CD4-positive, CD25-positive, alpha-beta regulatory T cell (primary cell): Measurements from ENCODE around the gene ZNF774. TPM values are rescaled to one million over a fixed set of nuclear protein-coding genes. Genes with fewer than 3 reads are reported as not detected.

Experiments used
- ATAC-seq, 2 donors: fragments of 150-1000 bp; cut with Tn5 transposase; one replicate each; pipeline ENCODE4 v1.10.0; 2021; ENCODE audit warnings: low read depth in 2 of 2, moderate number of reproducible peaks in 2 of 2, moderate library complexity in 1 of 2
- DNase-seq, 3 donors: peaks; one replicate each; pipeline versions ENCODE4 v3.0.0 to v3.0.0-alpha.2; 2012 to 2022; ENCODE audit warnings: mixed read lengths in 1 of 3
- H3K27ac ChIP-seq: one replicate; pipeline ENCODE4 v1.7.0; 2013; ENCODE audit warnings: mild to moderate bottlenecking, low read length; ENCODE audit not compliant: insufficient read depth, poor library complexity, severe bottlenecking
- H3K27me3 ChIP-seq: one replicate; pipeline ENCODE4 v1.7.0; 2013; ENCODE audit warnings: low read length; ENCODE audit not compliant: control insufficient read depth, insufficient read depth
- H3K36me3 ChIP-seq: one replicate; pipeline ENCODE4 v1.7.0; 2013; ENCODE audit warnings: mild to moderate bottlenecking, low read length, moderate library complexity; ENCODE audit not compliant: control insufficient read depth, insufficient read depth
- H3K4me1 ChIP-seq: 2 replicates; pipeline ENCODE4 v1.7.0; 2013; ENCODE audit warnings: mild to moderate bottlenecking, low read length; ENCODE audit not compliant: insufficient read depth, control insufficient read depth, poor library complexity, severe bottlenecking
- H3K4me3 ChIP-seq: one replicate; pipeline ENCODE4 v1.7.0; 2013; ENCODE audit warnings: low read depth, mild to moderate bottlenecking, low read length, moderate library complexity
- H3K9me3 ChIP-seq, 2 experiments: 1 replicate in 1 of 2; 2 replicates in 1 of 2; pipeline ENCODE4 v1.7.0; 2013; ENCODE audit warnings: low read length in 2 of 2, mild to moderate bottlenecking in 1 of 2, moderate library complexity in 1 of 2; ENCODE audit not compliant: control insufficient read depth in 2 of 2
- H3K27ac Mint-ChIP-seq, 3 donors: one replicate each; pipeline ENCODE4 v1.8.0; 2020 to 2022; ENCODE audit warnings: mild to moderate bottlenecking in 3 of 3, mixed read lengths in 3 of 3, moderate library complexity in 2 of 3
- H3K27me3 Mint-ChIP-seq: one replicate; pipeline ENCODE4 v1.8.0; 2022; ENCODE audit warnings: mild to moderate bottlenecking, mixed read lengths
- H3K36me3 Mint-ChIP-seq: one replicate; pipeline ENCODE4 v1.8.0; 2020; ENCODE audit warnings: mixed read lengths
- H3K4me1 Mint-ChIP-seq, 4 donors: one replicate each; pipeline ENCODE4 v1.8.0; 2020 to 2022; ENCODE audit warnings: mixed read lengths in 4 of 4, mild to moderate bottlenecking in 1 of 4
- H3K4me3 Mint-ChIP-seq, 4 donors: one replicate each; pipeline ENCODE4 v1.8.0; 2020 to 2022; ENCODE audit warnings: mild to moderate bottlenecking in 4 of 4, mixed read lengths in 4 of 4, moderate library complexity in 3 of 4
- H3K9me3 Mint-ChIP-seq, 7 donors: one replicate each; pipeline ENCODE4 v1.8.0; 2020 to 2022; ENCODE audit warnings: mixed read lengths in 7 of 7, mild to moderate bottlenecking in 3 of 7, moderate library complexity in 2 of 7
- polyA plus RNA-seq, 4 donors: library from polyadenylated mRNA; unstranded; fragments of 300-500 nt; fragmentation: Illumina TruSeq; gene quantifications; one replicate each; pipeline ENCODE4 v1.2.3, GENCODE V29; 2021
- total RNA-seq: library from RNA; stranded (reverse); gene quantifications from one replicate; pipeline ENCODE4 v1.2.3, GENCODE V29; 2022

ZNF774 gene
- total and polyA plus RNA-seq, 5 donors from 2014 or later = not detected

GRCh38 chr15:90381515-90381914 is 29.4 kb downstream of the ZNF774 start:
- H3K4me3 Mint-ChIP-seq = no peak overlapping the region
- ATAC-seq (no peak), DNase-seq (no peak)
- no peak overlapping the region for H3K27ac ChIP-seq
- H3K4me3 ChIP-seq = no peak overlapping the region
- H3K36me3 Mint-ChIP-seq = no peaks in the 10 kb centered on the region
- peaks cover 22% of the 10 kb centered on the region for H3K4me1 ChIP-seq
- H3K36me3 ChIP-seq = no peaks in the 10 kb centered on the region
- no peaks in the 10 kb centered on the region for H3K27me3 Mint-ChIP-seq
- H3K9me3 Mint-ChIP-seq = peaks cover 0 to 13% (median 4%) of the 10 kb centered on the region in 7 donors
- H3K4me1 Mint-ChIP-seq = peaks cover 18 to 37% (median 28%) of the 10 kb centered on the region in 4 donors
- H3K9me3 ChIP-seq = peaks cover 2 to 12% of the 10 kb centered on the region in 2 experiments
- no peaks in the 10 kb centered on the region for H3K27me3 ChIP-seq
- H3K27ac Mint-ChIP-seq = no peak overlapping the region

GRCh38 chr15:90382320-90382719 is 30.2 kb downstream of the ZNF774 start:
- no peaks in the 10 kb centered on the region for H3K27me3 Mint-ChIP-seq
- H3K36me3 Mint-ChIP-seq = no peaks in the 10 kb centered on the region

GRCh38 chr15:90386221-90386620 is 34.1 kb downstream of the ZNF774 start:
- H3K4me3 Mint-ChIP-seq = peak overlapping the region in 3 of 4 donors; percentile 59 to 85 (median 66)

More at GRCh38 chr15:90382320-90382719, 30.2 kb downstream of the ZNF774 start:
- H3K27ac Mint-ChIP-seq = no peak overlapping the region
- Histone ChIP-seq H3K27me3 (no peaks in the 10 kb centered on the region), H3K36me3 (no peaks in the 10 kb centered on the region), H3K4me3 (no peak overlapping the region), H3K4me1 (peaks cover 15% of the 10 kb centered on the region), H3K9me3 (peaks cover 2 to 12% of the 10 kb centered on the region in 2 experiments), H3K27ac (no peak overlapping the region)
- DNase-seq (no peak), ATAC-seq (no peak)
- peak overlapping the region in 1 of 4 donors; percentile 6 for H3K4me3 Mint-ChIP-seq
- peaks cover 0 to 13% (median 4%) of the 10 kb centered on the region in 7 donors for H3K9me3 Mint-ChIP-seq
- H3K4me1 Mint-ChIP-seq = peaks cover 10 to 31% (median 21%) of the 10 kb centered on the region in 4 donors

GRCh38 chr15:90387534-90388461 is 35.7 kb downstream of the ZNF774 start, which contains the start of gene IQGAP1:
TSS of gene IQGAP1 (plus strand) at chr15:90388242. CDS start at chr15:90388342, 100 bp downstream.
- H3K27ac Mint-ChIP-seq = peak within 1 kb of the TSS; percentile 92 to 98 (median 93)
- peak within 1 kb of the TSS; percentile 91 to 99 (median 94) for H3K4me3 Mint-ChIP-seq

More at GRCh38 chr15:90386221-90386620, 34.1 kb downstream of the ZNF774 start:
- Histone ChIP-seq H3K27ac (no peak overlapping the region), H3K36me3 (peaks cover 6% of the 10 kb centered on the region), H3K4me3 (no peak overlapping the region), H3K27me3 (no peaks in the 10 kb centered on the region), H3K4me1 (peaks cover 33% of the 10 kb centered on the region), H3K9me3 (no peaks in the 10 kb centered on the region)
- Mint-ChIP-seq H3K4me1 (peaks cover 18 to 41% (median 32%) of the 10 kb centered on the region in 4 donors), H3K9me3 (peaks cover 0 to 3% (median 0%) of the 10 kb centered on the region in 7 donors), H3K27me3 (no peaks in the 10 kb centered on the region), H3K27ac (peak overlapping the region in 2 of 3 donors; percentile 29 to 85), H3K36me3 (peaks cover 12% of the 10 kb centered on the region)
- ATAC-seq (no peak), DNase-seq (no peak)

GRCh38 chr15:90388462-90389380 is 36.6 kb downstream of the ZNF774 start:
- H3K27ac Mint-ChIP-seq = peak overlapping the region; percentile 89 to 98 (median 93)
- Histone ChIP-seq H3K27me3 (no peaks in the 10 kb centered on the region), H3K27ac (peak overlapping the region; percentile 94), H3K4me3 (peak overlapping the region; percentile 91), H3K9me3 (no peaks in the 10 kb centered on the region), H3K4me1 (peaks cover 51% of the 10 kb centered on the region), H3K36me3 (peaks cover 25% of the 10 kb centered on the region)
- DNase-seq = peak; percentile 51 to 64 (median 55)
- peaks cover 36 to 60% (median 50%) of the 10 kb centered on the region in 4 donors for H3K4me1 Mint-ChIP-seq
- H3K27me3 Mint-ChIP-seq = no peaks in the 10 kb centered on the region
- peaks cover 0 to 3% (median 0%) of the 10 kb centered on the region in 7 donors for H3K9me3 Mint-ChIP-seq
- peaks cover 26% of the 10 kb centered on the region for H3K36me3 Mint-ChIP-seq
- ATAC-seq = peak; percentile 10 to 12
- peak overlapping the region; percentile 91 to 99 (median 94) for H3K4me3 Mint-ChIP-seq

More at GRCh38 chr15:90387534-90388461, 35.7 kb downstream of the ZNF774 start, which contains the start of gene IQGAP1:
- Histone ChIP-seq H3K4me3 (peak within 1 kb of the TSS; percentile 91), H3K36me3 (peaks cover 19% of the 10 kb centered on the region), H3K9me3 (no peaks in the 10 kb centered on the region), H3K27me3 (no peaks in the 10 kb centered on the region), H3K27ac (peak within 1 kb of the TSS; percentile 94), H3K4me1 (peaks cover 46% of the 10 kb centered on the region)
- Mint-ChIP-seq H3K9me3 (peaks cover 0 to 3% (median 0%) of the 10 kb centered on the region in 7 donors), H3K4me1 (peaks cover 31 to 51% (median 42%) of the 10 kb centered on the region in 4 donors), H3K27me3 (no peaks in the 10 kb centered on the region), H3K36me3 (peaks cover 23% of the 10 kb centered on the region)
- ATAC-seq (peak; percentile 91 to 94), DNase-seq (peak; percentile 94 to 97 (median 95))

GRCh38 chr15:90389513-90389912 is 37.4 kb downstream of the ZNF774 start:
- Histone ChIP-seq H3K27me3 (no peaks in the 10 kb centered on the region), H3K4me1 (peaks cover 59% of the 10 kb centered on the region), H3K27ac (peak overlapping the region; percentile 94), H3K9me3 (no peaks in the 10 kb centered on the region), H3K36me3 (peaks cover 25% of the 10 kb centered on the region), H3K4me3 (peak overlapping the region; percentile 91)
- peaks cover 41 to 65% (median 54%) of the 10 kb centered on the region in 4 donors for H3K4me1 Mint-ChIP-seq
- peak overlapping the region; percentile 85 to 99 (median 90) for H3K4me3 Mint-ChIP-seq
- ATAC-seq (no peak), DNase-seq (no peak)
- peak overlapping the region; percentile 12 to 98 (median 87) for H3K27ac Mint-ChIP-seq
- H3K36me3 Mint-ChIP-seq = peaks cover 26% of the 10 kb centered on the region
- H3K27me3 Mint-ChIP-seq = no peaks in the 10 kb centered on the region
- peaks cover 0 to 3% (median 0%) of the 10 kb centered on the region in 7 donors for H3K9me3 Mint-ChIP-seq

GRCh38 chr15:90393040-90393439 is 41.0 kb downstream of the ZNF774 start:
- H3K27ac Mint-ChIP-seq = peak overlapping the region in 1 of 3 donors; percentile 38
- Histone ChIP-seq H3K36me3 (peaks cover 25% of the 10 kb centered on the region), H3K27ac (no peak overlapping the region), H3K4me1 (peaks cover 75% of the 10 kb centered on the region), H3K9me3 (no peaks in the 10 kb centered on the region), H3K4me3 (no peak overlapping the region), H3K27me3 (no peaks in the 10 kb centered on the region)
- no peaks in the 10 kb centered on the region for H3K9me3 Mint-ChIP-seq
- H3K27me3 Mint-ChIP-seq = no peaks in the 10 kb centered on the region
- H3K4me3 Mint-ChIP-seq = peak overlapping the region; percentile 4 to 93 (median 39)
- H3K4me1 Mint-ChIP-seq = peaks cover 52 to 86% (median 67%) of the 10 kb centered on the region in 4 donors
- ATAC-seq (no peak), DNase-seq (no peak)
- peaks cover 31% of the 10 kb centered on the region for H3K36me3 Mint-ChIP-seq
